Neural crest cell (in vitro differentiated cells): ENCODE results near the gene ASPG. TPM values are rescaled to one million over a fixed set of nuclear protein-coding genes. Genes with fewer than 3 reads are reported as not detected.

Experiments
- DNase-seq: peaks from one replicate; pipeline ENCODE4 v3.0.0; 2021; ENCODE audit warnings: low read depth, mixed read lengths, low spot score
- H3K27ac Mint-ChIP-seq: one replicate; pipeline ENCODE4 v1.8.0; 2021; ENCODE audit warnings: mild to moderate bottlenecking, mixed read lengths; ENCODE audit not compliant: unreplicated experiment
- H3K27me3 Mint-ChIP-seq: 2 replicates; pipeline ENCODE4 v1.8.0; 2021; ENCODE audit warnings: low read depth, mild to moderate bottlenecking, mixed read lengths
- H3K36me3 Mint-ChIP-seq: 2 replicates; pipeline ENCODE4 v1.8.0; 2021; ENCODE audit warnings: low read depth, mild to moderate bottlenecking, mixed read lengths
- H3K4me1 Mint-ChIP-seq: 2 replicates; pipeline ENCODE4 v1.8.0; 2021; ENCODE audit warnings: mixed read lengths
- H3K4me3 Mint-ChIP-seq: one replicate; pipeline ENCODE4 v1.8.0; 2021; ENCODE audit warnings: mild to moderate bottlenecking, mixed read lengths
- H3K9me3 Mint-ChIP-seq: 2 replicates; pipeline ENCODE4 v1.8.0; 2021; ENCODE audit warnings: mixed read lengths
- CTCF ChIP-seq: fragments of 200-600 bp; sonication (generic); conservative IDR thresholded peaks from 2 replicates; pipeline ENCODE4 v1.5.0; 2021; ENCODE audit warnings: antibody characterized with exemption, mild to moderate bottlenecking
- total RNA-seq: library from RNA; stranded (reverse); gene quantifications from 2 replicates; pipeline ENCODE4 v1.2.1, GENCODE V29; 2021

ASPG gene
- total RNA-seq, 1 donor from 2014 or later = not detected

GRCh38 chr14:104114421-104115130, 29.1 kb downstream of the ASPG start:
- Mint-ChIP-seq H3K4me1 (no peaks in the 10 kb centered on the region), H3K36me3 (no peaks in the 10 kb centered on the region), H3K9me3 (no peaks in the 10 kb centered on the region), H3K4me3 (no peak overlapping the region), H3K27me3 (peaks cover 51% of the 10 kb centered on the region), H3K27ac (no peak overlapping the region)
- no peak for TF ChIP-seq CTCF
- no peak for DNase-seq

GRCh38 chr14:104115131-104115600, 29.7 kb downstream of the ASPG start:
- Mint-ChIP-seq H3K9me3 (no peaks in the 10 kb centered on the region), H3K27me3 (peaks cover 57% of the 10 kb centered on the region), H3K27ac (no peak overlapping the region), H3K4me1 (no peaks in the 10 kb centered on the region), H3K4me3 (no peak overlapping the region), H3K36me3 (no peaks in the 10 kb centered on the region)
- no peak for DNase-seq
- no peak for TF ChIP-seq CTCF

GRCh38 chr14:104115691-104116287, 30.3 kb downstream of the ASPG start:
- Mint-ChIP-seq H3K27me3 (peaks cover 63% of the 10 kb centered on the region), H3K4me1 (no peaks in the 10 kb centered on the region), H3K36me3 (no peaks in the 10 kb centered on the region), H3K9me3 (no peaks in the 10 kb centered on the region), H3K27ac (no peak overlapping the region), H3K4me3 (no peak overlapping the region)
- DNase-seq = no peak
- no peak for TF ChIP-seq CTCF

GRCh38 chr14:104116288-104116755, 30.8 kb downstream of the ASPG start:
- Mint-ChIP-seq H3K4me1 (no peaks in the 10 kb centered on the region), H3K36me3 (no peaks in the 10 kb centered on the region), H3K27ac (no peak overlapping the region), H3K9me3 (no peaks in the 10 kb centered on the region), H3K4me3 (no peak overlapping the region), H3K27me3 (peaks cover 66% of the 10 kb centered on the region)
- DNase-seq = no peak
- TF ChIP-seq CTCF = no peak

- no peak for TF ChIP-seq CTCF
- Mint-ChIP-seq H3K9me3 (no peaks in the 10 kb centered on the region), H3K27ac (no peak overlapping the region), H3K4me1 (no peaks in the 10 kb centered on the region), H3K4me3 (no peak overlapping the region), H3K36me3 (no peaks in the 10 kb centered on the region), H3K27me3 (peaks cover 70% of the 10 kb centered on the region)
- DNase-seq = no peak
These were observed 31.3 kb downstream of the ASPG start for GRCh38 chr14:104116756-104117340.
